ENCODE data around the gene PPP4C.
"Not testable (repeated sequence)": the region's sequence is repeated elsewhere in the genome, so short reads cannot be mapped to it uniquely, and the experiment has no call there.

The PPP4C gene

DNA sequence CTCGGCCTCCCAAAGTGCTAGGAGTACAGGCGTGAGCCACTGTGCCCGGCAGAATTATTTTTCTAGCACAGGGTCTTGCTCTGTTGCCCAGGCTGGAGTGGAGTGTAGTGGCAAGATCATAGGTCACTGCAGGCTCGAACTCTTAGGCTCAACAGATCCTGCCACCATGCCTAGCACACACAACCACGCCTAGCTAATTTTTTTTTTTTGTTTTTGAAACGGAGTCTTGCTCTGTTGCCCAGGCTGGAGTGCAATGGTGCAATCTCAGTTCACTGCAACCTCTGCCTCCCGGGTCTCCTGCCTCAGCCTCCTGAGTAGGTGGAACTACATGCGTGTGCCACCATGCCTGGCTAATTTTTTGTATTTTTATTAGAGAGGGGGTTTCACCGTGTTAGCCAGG, 49.9 kb downstream of the PPP4C start:
- H3K4me3 ChIP-seq (ENCODE audit: low read depth, low read length); H3K9ac ChIP-seq (ENCODE audit: low read depth, low read length); H3K4me1 ChIP-seq (ENCODE audit: control insufficient read depth, insufficient read depth, low read length); H3K27me3 ChIP-seq (ENCODE audit: control insufficient read depth, insufficient read depth, low read length); H3K36me3 ChIP-seq (ENCODE audit: control insufficient read depth, insufficient read depth, low read length); H3K9me3 ChIP-seq (ENCODE audit: control insufficient read depth, insufficient read depth, low read length): not testable (repeated sequence)

DNA sequence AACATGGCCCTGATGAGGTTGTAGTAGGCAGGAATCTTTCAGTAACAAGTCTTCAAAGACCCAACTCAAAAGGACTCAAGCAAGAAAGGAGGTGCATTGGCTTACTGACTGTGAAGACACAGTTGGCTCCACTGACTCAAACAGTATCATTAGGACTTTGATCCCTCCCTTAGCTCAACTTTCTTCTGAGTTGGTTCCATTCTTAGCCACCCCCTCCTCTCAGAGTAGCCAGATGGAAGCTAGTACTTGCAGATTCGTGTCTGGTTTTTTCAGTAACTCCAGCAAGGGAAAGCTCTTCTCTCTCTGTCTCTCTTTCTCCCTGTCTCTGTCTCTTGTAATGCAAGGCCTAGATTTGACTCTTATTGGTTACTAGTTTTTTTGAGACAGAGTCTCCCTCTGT, 52.2 kb downstream of the PPP4C start:
- no peak overlapping the region for H3K4me3 ChIP-seq (ENCODE audit: low read depth, low read length)
- H3K9me3 ChIP-seq (ENCODE audit: control insufficient read depth, insufficient read depth, low read length) = no peaks in the 10 kb centered on the region
- H3K4me1 ChIP-seq (ENCODE audit: control insufficient read depth, insufficient read depth, low read length) = no peaks in the 10 kb centered on the region
- H3K9ac ChIP-seq (ENCODE audit: low read depth, low read length) = no peak overlapping the region
- no peaks in the 10 kb centered on the region for H3K36me3 ChIP-seq (ENCODE audit: control insufficient read depth, insufficient read depth, low read length)
- no peaks in the 10 kb centered on the region for H3K27me3 ChIP-seq (ENCODE audit: control insufficient read depth, insufficient read depth, low read length)

DNA sequence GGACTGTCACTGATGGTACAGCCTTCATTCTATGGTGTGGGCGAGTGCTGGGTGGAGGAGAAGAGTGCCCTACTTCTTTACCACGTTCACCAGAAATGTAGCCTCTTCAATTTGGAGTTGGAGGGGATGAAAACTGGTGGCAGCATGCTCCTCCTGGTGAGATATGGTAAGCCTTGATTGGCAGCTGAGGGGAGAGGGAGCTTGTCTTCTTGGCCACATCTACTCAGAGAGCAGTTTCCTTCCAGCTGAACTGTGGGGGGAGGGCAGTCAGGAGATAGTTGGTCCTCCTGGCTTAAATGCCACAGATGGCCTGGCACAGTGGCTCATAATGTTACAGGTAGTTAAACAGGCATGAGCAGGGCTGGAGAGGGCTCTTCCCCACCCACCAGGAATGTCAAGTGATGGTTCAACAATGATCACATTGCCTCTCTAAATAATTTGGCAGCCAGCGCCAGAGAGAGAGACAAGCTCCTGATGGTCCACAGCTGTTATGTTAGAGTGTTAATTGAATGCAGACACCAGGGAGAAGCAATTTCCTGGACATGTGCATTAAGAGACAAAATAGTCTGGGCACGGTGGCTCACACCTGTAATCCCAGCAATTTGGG, 56.2 kb downstream of the PPP4C start:
- Histone ChIP-seq H3K4me1 (ENCODE audit: control insufficient read depth, insufficient read depth, low read length) (no peaks in the 10 kb centered on the region), H3K9me3 (ENCODE audit: control insufficient read depth, insufficient read depth, low read length) (no peaks in the 10 kb centered on the region), H3K36me3 (ENCODE audit: control insufficient read depth, insufficient read depth, low read length) (no peaks in the 10 kb centered on the region), H3K9ac (ENCODE audit: low read depth, low read length) (no peak overlapping the region), H3K4me3 (ENCODE audit: low read depth, low read length) (no peak overlapping the region), H3K27me3 (ENCODE audit: control insufficient read depth, insufficient read depth, low read length) (no peaks in the 10 kb centered on the region)

DNA sequence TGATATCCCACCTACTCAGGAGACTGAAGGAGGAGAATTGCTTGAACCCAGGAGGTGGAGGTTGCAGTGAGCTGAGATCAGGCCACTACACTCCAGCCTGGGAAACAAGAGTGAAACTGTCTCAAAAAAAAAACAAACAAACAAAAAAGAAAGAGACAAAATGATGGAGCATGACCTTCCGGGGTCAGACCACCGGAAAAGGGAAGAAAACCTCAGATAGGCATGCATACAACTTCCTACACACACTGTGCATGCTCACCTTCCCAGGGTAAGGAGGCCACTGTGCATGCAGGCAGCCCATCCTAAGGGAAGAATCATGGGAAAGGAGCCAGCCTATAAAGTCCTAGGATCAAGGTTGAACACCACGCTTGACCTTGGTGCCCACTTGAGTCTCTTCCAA, 56.8 kb downstream of the PPP4C start:
- no peaks in the 10 kb centered on the region for H3K36me3 ChIP-seq (ENCODE audit: control insufficient read depth, insufficient read depth, low read length)
- no peak overlapping the region for H3K9ac ChIP-seq (ENCODE audit: low read depth, low read length)
- no peak overlapping the region for H3K4me3 ChIP-seq (ENCODE audit: low read depth, low read length)
- no peaks in the 10 kb centered on the region for H3K9me3 ChIP-seq (ENCODE audit: control insufficient read depth, insufficient read depth, low read length)
- H3K4me1 ChIP-seq (ENCODE audit: control insufficient read depth, insufficient read depth, low read length) = no peaks in the 10 kb centered on the region
- H3K27me3 ChIP-seq (ENCODE audit: control insufficient read depth, insufficient read depth, low read length) = no peaks in the 10 kb centered on the region
